Kasumi-1 (cell line): ENCODE measurements around the gene GPR84.

ENCODE experiments used
- DNase-seq, 2 experiments: peaks; one replicate each; lab custom pipeline; 2025; lab: John Stamatoyannopoulos, UW

GPR84 gene

GRCh38 chr12:54374562-54375258 lies 10.4 kb upstream of the GPR84 start:
- no peak for DNase-seq

DNA sequence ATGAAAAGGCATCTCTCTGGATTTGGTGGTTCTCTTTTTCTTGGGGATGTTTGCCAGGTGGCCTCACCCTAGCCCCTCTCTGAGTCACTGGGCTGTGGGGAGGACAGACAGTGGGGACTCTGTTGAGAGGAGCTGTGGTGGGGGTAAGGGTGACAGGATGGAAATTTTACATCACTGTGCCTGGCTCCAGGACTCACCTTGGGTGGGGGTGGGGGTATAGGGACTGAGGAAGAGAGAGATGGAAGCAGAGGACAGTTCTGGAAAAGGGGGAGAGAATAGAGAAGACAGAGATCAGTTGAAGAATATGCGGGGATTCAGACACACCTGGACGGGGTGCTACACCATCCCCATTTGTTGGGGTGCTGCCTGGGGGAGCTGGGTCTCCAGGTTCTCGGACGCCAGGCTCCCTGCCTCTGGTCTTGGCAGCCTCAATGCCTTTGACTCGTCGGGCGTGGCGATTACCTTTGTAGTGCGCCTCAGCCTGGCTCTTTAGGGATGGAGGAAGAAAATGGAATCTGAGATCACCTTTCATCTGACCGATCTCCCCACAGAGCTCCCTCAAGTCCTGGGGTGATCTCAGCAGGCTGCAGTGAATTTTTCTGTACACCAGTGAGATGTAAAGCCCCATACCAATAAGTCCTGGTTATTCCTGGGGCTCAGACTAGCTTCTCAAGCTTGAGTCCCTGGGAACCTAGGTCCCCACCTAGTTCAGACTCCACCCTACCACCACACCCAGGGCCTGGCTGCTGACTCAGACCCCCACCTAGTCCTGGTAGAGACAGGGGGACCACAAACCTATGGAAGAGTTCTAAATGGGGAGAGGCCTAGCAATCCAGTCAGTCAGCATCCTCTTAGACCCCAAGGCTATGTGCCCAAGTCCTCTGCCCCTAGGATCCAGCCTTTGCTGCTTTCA lies 9.6 kb upstream of the GPR84 start:
- DNase-seq, result no peak

DNA sequence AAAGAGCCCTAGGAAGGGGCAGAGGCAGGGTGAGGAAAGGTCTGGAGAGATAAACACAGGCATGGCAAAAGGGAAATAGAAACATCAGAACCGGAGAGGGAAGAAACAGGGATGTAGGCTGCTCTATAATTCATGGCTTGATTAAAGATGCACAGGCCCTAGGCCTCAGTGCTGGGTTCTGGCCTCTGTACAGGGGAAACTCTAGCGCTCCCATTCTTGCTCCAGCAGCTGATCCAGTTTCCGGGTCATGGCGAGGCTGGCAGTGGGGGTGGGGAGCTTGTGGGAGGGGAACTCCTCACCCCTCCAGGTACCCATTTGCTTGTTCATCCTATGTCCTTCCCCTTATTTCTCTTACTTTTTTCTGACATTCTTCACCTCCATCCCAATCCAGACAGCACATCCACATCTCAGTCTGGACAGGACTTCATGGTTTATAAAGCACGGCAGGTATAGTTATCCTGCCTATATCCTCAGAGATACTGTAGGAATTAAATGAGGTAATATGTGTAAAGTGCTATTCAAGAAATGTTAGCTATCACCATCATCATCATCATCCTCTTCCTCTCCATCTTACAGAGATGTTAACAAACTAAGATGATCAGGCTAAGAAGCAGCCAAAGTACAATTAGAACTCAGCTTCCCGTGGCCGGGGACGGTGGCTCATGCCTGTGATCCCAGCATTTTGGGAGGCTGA lies 8.0 kb upstream of the GPR84 start:
- DNase-seq, result peak; percentile 37 to 52

DNA sequence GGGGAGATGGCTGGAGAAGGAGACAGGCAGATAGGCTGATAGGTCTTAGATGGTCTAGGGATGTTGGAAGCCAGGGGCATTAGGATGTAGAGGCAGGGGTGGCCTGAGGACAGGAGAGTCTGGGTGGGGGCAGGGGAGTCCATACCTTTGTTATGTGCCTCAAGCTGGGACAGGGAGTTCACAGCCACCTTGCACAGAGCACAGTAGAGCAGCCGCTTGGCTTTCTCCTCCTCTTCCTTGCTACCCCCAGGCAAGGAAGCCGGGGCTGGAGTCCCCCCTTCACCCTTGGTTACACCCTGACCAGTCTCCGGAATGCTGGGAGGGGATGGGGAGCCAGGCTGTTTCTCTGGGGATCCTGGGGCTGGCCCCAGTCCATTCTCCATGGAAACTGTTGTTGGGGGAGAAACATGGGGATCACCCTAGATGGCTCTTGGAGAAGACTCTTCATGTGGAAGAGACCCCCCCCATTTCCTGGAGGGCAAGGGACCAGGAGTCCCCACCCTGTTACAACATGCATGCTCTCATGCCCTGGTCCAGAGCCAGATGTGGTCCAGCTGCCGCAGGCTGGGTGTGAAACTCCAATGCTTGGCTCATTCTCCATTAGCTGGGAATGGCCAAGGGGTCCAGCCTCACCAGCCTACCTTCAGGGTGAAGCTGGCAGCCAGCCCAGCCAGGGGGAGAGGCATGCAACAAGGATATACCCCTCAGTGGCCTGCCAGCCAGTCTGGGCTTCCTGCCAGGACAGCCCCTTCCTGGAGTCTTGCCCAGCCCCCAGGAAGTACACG lies 7.2 kb upstream of the GPR84 start:
- DNase-seq, result no peak

- DNase-seq, result peak; percentile 50
These were observed 6.0 kb upstream of the GPR84 start for GRCh38 chr12:54370171-54370730.

DNA sequence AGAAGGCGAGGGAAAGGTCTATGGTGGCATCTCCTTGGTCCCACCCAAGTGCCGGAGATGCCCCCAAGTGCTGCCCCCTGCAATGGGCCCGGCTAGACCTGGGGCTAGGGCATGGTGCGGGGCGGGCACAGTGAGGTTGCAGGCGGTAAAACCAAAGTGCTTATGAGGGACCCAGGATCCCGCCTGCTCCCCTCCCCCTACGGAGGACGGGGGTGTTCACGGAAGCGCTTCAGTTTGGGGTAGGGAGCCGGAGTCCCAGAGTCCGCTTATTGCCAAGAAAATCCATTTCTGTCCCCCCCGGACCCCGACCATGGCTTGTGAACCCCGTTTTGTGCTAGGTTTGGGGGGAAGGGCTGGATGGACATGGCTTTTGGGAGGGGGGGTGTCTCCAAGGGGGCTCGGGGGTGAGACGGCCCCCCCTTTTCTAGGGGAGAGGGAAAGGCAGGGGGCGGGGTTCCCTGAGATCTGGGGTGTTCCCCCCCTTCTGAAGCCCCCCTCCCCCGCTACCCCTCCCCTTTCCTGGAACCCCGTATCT lies 5.4 kb upstream of the GPR84 start:
- peak in 1 of 2 experiments; percentile 46 for DNase-seq

GRCh38 chr12:54368709-54369596 lies 4.7 kb upstream of the GPR84 start:
- peak; percentile 93 to 94 for DNase-seq

GRCh38 chr12:54368025-54368708 lies 3.9 kb upstream of the GPR84 start:
- peak in 1 of 2 experiments; percentile 33 for DNase-seq

DNA sequence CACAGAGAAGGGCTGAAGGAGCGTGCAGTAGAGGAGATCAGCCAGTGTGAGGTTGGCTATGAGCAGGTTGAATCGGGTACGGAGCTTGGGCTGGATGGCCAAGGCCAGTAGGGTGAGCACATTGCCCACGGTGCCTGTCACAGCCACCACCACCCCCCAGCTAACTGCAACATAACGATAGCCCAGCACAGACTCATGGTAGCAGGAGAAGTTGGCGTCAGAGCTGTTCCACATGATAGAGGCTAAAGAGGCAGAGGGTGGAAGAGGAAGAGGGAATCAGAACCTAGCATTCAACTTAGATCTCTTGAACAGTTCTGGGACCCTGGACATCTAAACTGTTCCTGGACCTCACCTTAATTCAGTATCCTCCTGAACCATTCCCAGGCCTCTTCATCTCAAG lies 668 bp downstream of the GPR84 start:
- no peak for DNase-seq

GRCh38 chr12:54363047-54363446 lies 1.2 kb downstream of the GPR84 start:
- no peak for DNase-seq

GRCh38 chr12:54360717-54361456 lies 3.4 kb downstream of the GPR84 start:
- peak; percentile 56 to 62 for DNase-seq

GRCh38 chr12:54359762-54360351 lies 4.4 kb downstream of the GPR84 start:
- no peak for DNase-seq

DNA sequence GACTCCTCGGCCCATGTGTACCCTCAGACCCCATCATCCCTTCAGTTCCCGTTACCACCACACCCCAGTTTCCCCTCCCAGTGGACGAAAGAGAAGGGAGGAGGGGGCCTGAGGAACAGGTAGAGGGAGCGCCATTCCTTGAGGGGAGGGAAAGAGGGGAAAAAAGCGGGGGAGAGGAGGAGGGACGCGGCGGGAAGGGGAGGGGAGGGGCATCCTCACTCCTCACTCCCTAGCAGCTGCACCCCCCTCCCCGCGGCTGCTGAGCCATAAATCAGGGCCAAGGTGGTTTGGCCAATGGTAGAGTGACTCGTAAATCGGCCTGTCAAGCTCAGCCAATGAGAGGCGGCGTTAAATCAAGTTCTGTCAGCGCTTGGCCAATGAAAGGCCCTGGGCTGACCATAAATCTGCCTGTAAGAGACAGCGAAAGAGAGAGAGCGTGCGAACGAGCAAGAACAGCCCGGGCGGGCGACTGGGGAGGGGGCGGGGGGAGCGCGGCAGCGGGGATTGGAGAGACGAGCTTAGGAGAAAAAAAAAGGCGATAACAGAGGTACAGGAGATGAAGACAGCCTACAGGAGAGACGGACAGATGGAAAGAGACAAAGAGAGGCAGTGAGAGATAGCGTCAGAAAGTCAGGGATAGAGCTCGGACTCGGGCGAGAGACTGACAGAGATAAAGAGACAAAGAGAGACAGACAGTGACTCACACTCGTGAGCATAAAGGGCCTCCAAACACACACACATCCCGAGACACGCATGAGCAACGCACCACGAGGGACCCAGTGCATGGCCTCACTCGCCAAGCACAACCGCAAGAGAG lies 5.1 kb downstream of the GPR84 start:
- DNase-seq, result peak; percentile 96 to 97

GRCh38 chr12:54358191-54358944 lies 5.9 kb downstream of the GPR84 start:
- peak in 1 of 2 experiments; percentile 3 for DNase-seq

DNA sequence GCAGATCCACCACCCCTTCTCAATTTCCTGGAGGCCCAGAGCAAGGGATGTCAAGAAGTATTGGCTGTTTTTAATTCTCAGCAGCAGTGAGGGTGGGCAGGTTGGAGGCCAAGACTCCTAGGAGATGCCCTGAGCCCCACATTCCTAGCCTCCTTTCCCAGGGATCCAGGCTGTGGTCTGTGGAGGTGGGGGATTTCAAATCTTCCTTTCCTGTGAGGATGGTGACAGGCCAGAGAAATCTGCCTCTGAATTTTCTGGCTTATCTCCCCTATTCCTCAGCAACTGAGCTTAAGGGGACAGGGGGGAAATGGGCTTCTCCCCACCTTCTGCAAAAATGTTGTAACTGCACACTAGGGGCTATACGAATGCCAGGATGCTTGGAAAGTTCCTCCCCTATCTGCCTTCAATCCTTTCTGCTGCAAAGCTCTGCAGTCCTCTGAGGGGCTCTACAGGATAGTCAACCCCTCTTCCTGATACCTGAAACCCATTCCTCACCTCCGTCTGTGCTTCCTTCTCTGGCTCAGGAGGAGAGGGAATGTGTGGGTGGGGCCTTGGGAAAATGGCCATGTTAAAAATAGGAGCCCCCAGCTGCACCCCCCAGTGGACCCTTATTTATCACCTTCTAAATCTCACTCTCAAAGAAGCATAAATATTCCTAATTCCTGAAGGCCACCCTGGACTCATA lies 6.6 kb downstream of the GPR84 start:
- no peak for DNase-seq

DNA sequence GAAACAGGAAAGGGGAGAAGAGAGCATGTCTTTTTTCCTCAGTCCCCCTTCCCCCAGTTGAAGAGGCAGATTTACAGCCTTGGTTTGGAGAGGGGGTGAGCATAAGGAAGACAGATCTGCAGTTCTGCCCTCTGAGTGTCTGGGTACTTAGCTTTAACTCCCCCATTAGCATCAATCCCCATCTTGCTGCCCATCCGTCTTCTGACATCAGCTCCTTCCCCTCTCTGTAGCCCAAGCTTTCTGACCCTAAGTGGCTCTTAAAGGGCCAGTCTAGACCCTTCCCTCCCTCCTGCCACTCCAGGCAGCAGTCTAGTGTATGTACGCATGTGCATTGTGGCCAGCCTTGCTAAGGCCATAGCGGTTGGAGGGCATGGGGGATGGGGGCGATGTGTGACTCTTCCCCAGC lies 7.3 kb downstream of the GPR84 start:
- no peak for DNase-seq
